ENCODE results near the gene POLR2B. TPM values are rescaled to one million over a fixed set of nuclear protein-coding genes. Genes with fewer than 3 reads are reported as not detected.

POLR2B gene
- total RNA-seq, 1 experiment from 2014 or later, result 129 TPM

DNA sequence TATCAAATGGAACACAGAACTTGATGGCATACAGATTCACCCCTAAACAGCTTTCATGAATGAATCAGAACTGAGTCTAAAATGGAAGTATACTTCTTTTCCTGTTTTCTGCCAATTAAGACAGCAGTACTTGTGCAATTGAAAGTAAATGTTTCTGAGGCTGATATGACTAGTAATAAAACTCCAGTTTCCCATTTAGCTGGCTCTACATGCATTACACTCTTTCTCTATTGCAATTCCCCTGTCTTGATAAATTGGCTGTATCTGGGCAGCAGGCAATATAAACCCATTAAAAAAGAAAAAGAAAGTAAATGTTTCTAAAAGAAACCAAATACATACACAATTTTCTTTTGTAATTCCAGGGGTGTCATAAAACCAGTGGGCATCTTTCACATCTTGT is 5.9 kb upstream of the POLR2B start:
- Histone ChIP-seq H3K27ac (ENCODE audit: low read depth, low read length) (no peak overlapping the region), H2AFZ (ENCODE audit: low read depth, low read length, poor library complexity, severe bottlenecking) (no peak overlapping the region), H3K9ac (ENCODE audit: low read length) (no peak overlapping the region), H3K36me3 (ENCODE audit: control insufficient read depth in 1 of 2, insufficient read depth in 2 of 2, low read length in 2 of 2) (peaks cover 38 to 56% of the 10 kb centered on the region in 2 experiments), H3K9me3 (ENCODE audit: control insufficient read depth in 1 of 2, insufficient read depth in 1 of 2, low read depth in 1 of 2, low read length in 2 of 2) (peaks cover 0 to 5% of the 10 kb centered on the region in 2 experiments; a peak in 1 of 4 replicates), H3K4me1 (ENCODE audit: control insufficient read depth in 1 of 2, insufficient read depth in 2 of 2, low read length in 2 of 2) (peaks cover 4 to 7% of the 10 kb centered on the region in 2 experiments; a peak in 2 of 4 replicates), H3K4me2 (ENCODE audit: low read length) (no peak overlapping the region), H4K20me1 (ENCODE audit: insufficient read depth) (no peaks in the 10 kb centered on the region; the same call in 1 of the 2 replicates), H3K4me3 (replicated peaks in 1 of 2; ENCODE audit: low read depth in 1 of 2, low read length in 2 of 2) (no peak overlapping the region), H3K9me2 (ENCODE audit: insufficient read depth) (no peaks in the 10 kb centered on the region), H3K79me2 (ENCODE audit: insufficient read depth, low read length) (peaks cover 87% of the 10 kb centered on the region), H3K27me3 (ENCODE audit: insufficient read depth, low read length) (no peaks in the 10 kb centered on the region)
- CTCF ChIA-PET, result no interaction called here
- no peak for DNase-seq (ENCODE audit: low read depth, low spot score)
- POLR2A ChIA-PET, result no interaction called here
- intact Hi-C loops (cut with micrococcal nuclease), result no loop called here
- TF ChIP-seq CBX3 (IDR thresholded peaks at IDR 0.05; ENCODE audit: low read depth) (peak; percentile 55; the same call in 1 of the 2 replicates), YY1 (IDR thresholded peaks at IDR 0.05; ENCODE audit: extremely low read depth, insufficient replicate concordance, low read depth, low read length) (no peak)
- ATAC-seq, result no peak
- RAD21 ChIA-PET (ENCODE audit: low non-redundant PET in 1 of 2, low total read pairs in 2 of 2, uncharacterized antibody in 2 of 2, unreplicated experiment in 2 of 2), result no interaction called here
- BruUV-seq (replicated peaks), result no TSS peak

DNA sequence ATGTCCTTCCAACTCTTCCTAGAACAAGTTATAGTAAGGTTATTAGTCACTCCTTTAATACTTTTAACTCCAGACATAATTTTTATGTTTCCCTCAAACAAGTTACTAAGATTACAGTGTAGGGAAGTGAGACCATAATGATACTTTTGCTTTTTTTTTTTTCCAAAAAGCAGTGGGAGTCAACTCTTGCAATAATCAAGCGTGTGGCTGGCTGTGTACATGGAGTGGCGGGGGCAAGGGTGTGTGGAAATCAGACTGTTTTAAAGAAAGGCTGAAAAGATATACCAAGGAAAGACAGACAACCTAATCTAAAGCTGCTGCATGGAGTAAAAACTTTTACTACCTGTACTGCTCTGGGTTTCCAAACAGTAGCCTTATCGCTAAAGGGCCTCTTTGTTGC is 5.4 kb upstream of the POLR2B start:
- Histone ChIP-seq H3K27me3 (ENCODE audit: insufficient read depth, low read length) (no peaks in the 10 kb centered on the region), H3K27ac (ENCODE audit: low read depth, low read length) (no peak overlapping the region), H3K4me3 (replicated peaks in 1 of 2; ENCODE audit: low read depth in 1 of 2, low read length in 2 of 2) (no peak overlapping the region), H3K9me3 (ENCODE audit: control insufficient read depth in 1 of 2, insufficient read depth in 1 of 2, low read depth in 1 of 2, low read length in 2 of 2) (peaks cover 0 to 5% of the 10 kb centered on the region in 2 experiments; a peak in 1 of 4 replicates), H3K9ac (ENCODE audit: low read length) (no peak overlapping the region), H4K20me1 (ENCODE audit: insufficient read depth) (no peaks in the 10 kb centered on the region; the same call in 1 of the 2 replicates), H3K79me2 (ENCODE audit: insufficient read depth, low read length) (peaks cover 85% of the 10 kb centered on the region), H3K36me3 (ENCODE audit: control insufficient read depth in 1 of 2, insufficient read depth in 2 of 2, low read length in 2 of 2) (peaks cover 34 to 51% of the 10 kb centered on the region in 2 experiments), H3K4me1 (ENCODE audit: control insufficient read depth in 1 of 2, insufficient read depth in 2 of 2, low read length in 2 of 2) (peaks cover 4 to 7% of the 10 kb centered on the region in 2 experiments; a peak in 2 of 4 replicates), H3K4me2 (ENCODE audit: low read length) (no peak overlapping the region), H2AFZ (ENCODE audit: low read depth, low read length, poor library complexity, severe bottlenecking) (no peak overlapping the region), H3K9me2 (ENCODE audit: insufficient read depth) (no peaks in the 10 kb centered on the region)
- DNase-seq (ENCODE audit: low read depth, low spot score), result no peak
- no peak for ATAC-seq
- POLR2A ChIA-PET, result no interaction called here
- BruUV-seq (replicated peaks), result no TSS peak
- RAD21 ChIA-PET (ENCODE audit: low non-redundant PET in 1 of 2, low total read pairs in 2 of 2, uncharacterized antibody in 2 of 2, unreplicated experiment in 2 of 2), result no interaction called here
- CTCF ChIA-PET, result no interaction called here
- intact Hi-C loops (cut with micrococcal nuclease), result no loop called here
- TF ChIP-seq, protein P1, sequence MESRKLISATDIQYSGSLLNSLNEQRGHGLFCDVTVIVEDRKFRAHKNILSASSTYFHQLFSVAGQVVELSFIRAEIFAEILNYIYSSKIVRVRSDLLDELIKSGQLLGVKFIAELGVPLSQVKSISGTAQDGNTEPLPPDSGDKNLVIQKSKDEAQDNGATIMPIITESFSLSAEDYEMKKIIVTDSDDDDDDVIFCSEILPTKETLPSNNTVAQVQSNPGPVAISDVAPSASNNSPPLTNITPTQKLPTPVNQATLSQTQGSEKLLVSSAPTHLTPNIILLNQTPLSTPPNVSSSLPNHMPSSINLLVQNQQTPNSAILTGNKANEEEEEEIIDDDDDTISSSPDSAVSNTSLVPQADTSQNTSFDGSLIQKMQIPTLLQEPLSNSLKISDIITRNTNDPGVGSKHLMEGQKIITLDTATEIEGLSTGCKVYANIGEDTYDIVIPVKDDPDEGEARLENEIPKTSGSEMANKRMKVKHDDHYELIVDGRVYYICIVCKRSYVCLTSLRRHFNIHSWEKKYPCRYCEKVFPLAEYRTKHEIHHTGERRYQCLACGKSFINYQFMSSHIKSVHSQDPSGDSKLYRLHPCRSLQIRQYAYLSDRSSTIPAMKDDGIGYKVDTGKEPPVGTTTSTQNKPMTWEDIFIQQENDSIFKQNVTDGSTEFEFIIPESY (IDR thresholded peaks at IDR 0.05; ENCODE audit: extremely low read depth, insufficient replicate concordance, low read length), result no peak
- TF ChIP-seq EGR1 (IDR thresholded peaks at IDR 0.05; ENCODE audit: low read depth), result no peak
- no peak for TF ChIP-seq CBX3 (IDR thresholded peaks at IDR 0.05; ENCODE audit: low read depth)
- TF ChIP-seq, protein P2, sequence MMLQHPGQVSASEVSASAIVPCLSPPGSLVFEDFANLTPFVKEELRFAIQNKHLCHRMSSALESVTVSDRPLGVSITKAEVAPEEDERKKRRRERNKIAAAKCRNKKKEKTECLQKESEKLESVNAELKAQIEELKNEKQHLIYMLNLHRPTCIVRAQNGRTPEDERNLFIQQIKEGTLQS (IDR thresholded peaks at IDR 0.05), result no peak
- TF ChIP-seq POLR2AphosphoS5 (IDR thresholded peaks at IDR 0.05; ENCODE audit: low read depth, low read length), result no peak
- no peak for TF ChIP-seq RAD21 (IDR thresholded peaks at IDR 0.05; ENCODE audit: low read depth)
- no peak for TF ChIP-seq ZFX (IDR thresholded peaks at IDR 0.05)
- TF ChIP-seq, protein P3, sequence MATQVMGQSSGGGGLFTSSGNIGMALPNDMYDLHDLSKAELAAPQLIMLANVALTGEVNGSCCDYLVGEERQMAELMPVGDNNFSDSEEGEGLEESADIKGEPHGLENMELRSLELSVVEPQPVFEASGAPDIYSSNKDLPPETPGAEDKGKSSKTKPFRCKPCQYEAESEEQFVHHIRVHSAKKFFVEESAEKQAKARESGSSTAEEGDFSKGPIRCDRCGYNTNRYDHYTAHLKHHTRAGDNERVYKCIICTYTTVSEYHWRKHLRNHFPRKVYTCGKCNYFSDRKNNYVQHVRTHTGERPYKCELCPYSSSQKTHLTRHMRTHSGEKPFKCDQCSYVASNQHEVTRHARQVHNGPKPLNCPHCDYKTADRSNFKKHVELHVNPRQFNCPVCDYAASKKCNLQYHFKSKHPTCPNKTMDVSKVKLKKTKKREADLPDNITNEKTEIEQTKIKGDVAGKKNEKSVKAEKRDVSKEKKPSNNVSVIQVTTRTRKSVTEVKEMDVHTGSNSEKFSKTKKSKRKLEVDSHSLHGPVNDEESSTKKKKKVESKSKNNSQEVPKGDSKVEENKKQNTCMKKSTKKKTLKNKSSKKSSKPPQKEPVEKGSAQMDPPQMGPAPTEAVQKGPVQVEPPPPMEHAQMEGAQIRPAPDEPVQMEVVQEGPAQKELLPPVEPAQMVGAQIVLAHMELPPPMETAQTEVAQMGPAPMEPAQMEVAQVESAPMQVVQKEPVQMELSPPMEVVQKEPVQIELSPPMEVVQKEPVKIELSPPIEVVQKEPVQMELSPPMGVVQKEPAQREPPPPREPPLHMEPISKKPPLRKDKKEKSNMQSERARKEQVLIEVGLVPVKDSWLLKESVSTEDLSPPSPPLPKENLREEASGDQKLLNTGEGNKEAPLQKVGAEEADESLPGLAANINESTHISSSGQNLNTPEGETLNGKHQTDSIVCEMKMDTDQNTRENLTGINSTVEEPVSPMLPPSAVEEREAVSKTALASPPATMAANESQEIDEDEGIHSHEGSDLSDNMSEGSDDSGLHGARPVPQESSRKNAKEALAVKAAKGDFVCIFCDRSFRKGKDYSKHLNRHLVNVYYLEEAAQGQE (IDR thresholded peaks at IDR 0.05; ENCODE audit: low read depth), result no peak
- TF ChIP-seq, protein P4, sequence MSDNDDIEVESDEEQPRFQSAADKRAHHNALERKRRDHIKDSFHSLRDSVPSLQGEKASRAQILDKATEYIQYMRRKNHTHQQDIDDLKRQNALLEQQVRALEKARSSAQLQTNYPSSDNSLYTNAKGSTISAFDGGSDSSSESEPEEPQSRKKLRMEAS (IDR thresholded peaks at IDR 0.05), result no peak
- no peak for TF ChIP-seq YY1 (IDR thresholded peaks at IDR 0.05; ENCODE audit: extremely low read depth, insufficient replicate concordance, low read depth, low read length)
- TF ChIP-seq EZH2phosphoT487 (IDR thresholded peaks at IDR 0.05; ENCODE audit: borderline replicate concordance), result no peak
- TF ChIP-seq SRF (IDR thresholded peaks at IDR 0.05; ENCODE audit: low read depth), result no peak
- TF ChIP-seq ZNF274 (IDR thresholded peaks at IDR 0.05; ENCODE audit: low read depth, low read length), result no peak
- TF ChIP-seq ELF1 (IDR thresholded peaks at IDR 0.05; ENCODE audit: borderline replicate concordance, low read depth), result no peak
- no peak for TF ChIP-seq EZH2 (IDR thresholded peaks at IDR 0.05)
